Erythroblast (primary cell): ENCODE measurements around the gene FANCE.

Experiments
- GATA1 ChIP-seq: IDR thresholded peaks from 2 replicates; pipeline ENCODE4 v1.6.1; 2011; ENCODE audit warnings: low read depth, mild to moderate bottlenecking, control low read depth, low read length, moderate library complexity
- POLR2A ChIP-seq: IDR thresholded peaks from 2 replicates; pipeline ENCODE4 v1.6.1; 2011; ENCODE audit warnings: mild to moderate bottlenecking, low read length

DNA sequence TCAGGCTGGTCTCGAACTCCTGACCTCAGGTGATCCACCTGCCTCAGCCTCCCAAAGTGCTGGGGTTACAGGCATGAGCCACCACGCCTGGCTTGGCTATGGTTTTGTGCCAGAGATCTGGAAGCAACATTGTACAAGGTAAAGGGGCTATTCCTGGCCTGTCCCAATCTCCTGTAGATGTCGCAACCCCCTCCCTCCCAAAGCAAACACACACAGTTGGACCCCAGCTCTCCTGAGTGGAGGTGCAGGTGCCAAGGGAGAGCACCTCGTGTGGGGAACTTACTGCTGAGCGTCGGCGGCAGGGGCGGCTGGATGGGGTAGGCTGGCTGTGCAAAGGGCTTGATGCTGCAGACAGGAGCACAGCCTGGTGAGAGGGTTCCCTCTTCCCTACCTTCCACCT lies 24.9 kb downstream of the FANCE start:
- TF ChIP-seq POLR2A = no peak
- no peak for TF ChIP-seq GATA1
